ENCODE measurements around the gene TMEM171. TPM values are rescaled to one million over a fixed set of nuclear protein-coding genes. Genes with fewer than 3 reads are reported as not detected.

TMEM171 gene
- polyA plus RNA-seq, 1 donor (not counting 4 experiments of a cell fraction or from before 2014, with no cell fraction given): 8.7 TPM

DNA sequence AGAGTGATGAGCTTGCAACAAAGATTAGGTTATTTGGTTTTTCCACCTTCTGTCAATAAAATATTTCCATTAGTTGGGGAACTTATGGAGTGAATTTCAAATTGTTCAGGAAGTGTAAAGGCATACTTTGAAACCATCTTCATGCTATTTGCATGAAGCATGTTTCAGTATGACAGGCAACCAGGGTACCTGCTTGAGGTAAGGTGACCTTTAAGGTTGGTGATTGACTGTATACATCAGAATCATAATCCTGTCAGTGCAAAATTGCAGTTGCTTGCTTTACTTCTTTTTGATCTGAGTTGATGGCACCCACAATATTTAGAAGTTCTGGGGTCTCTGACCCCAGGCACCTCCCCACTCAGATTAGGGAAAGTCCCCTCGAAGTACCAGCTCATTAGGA lies 26.0 kb upstream of the TMEM171 start:
- Histone ChIP-seq H3K27me3 (ENCODE audit: control insufficient read depth, extremely low read depth, insufficient read depth, low read length) (no peaks in the 10 kb centered on the region), H3K27ac (ENCODE audit: control insufficient read depth, insufficient read depth, low read length) (no peak overlapping the region), H2AFZ (ENCODE audit: control insufficient read depth, low read length) (no peak overlapping the region), H3K36me3 (ENCODE audit: control insufficient read depth in 2 of 2, extremely low read depth in 1 of 2, insufficient read depth in 2 of 2, low read length in 2 of 2) (no peaks in the 10 kb centered on the region), H3K4me2 (ENCODE audit: control insufficient read depth, extremely low read depth, insufficient read depth, low read depth, low read length) (peak overlapping the region; percentile 35), H3K4me1 (ENCODE audit: control insufficient read depth, extremely low read depth, insufficient read depth, low read length) (peaks cover 10% of the 10 kb centered on the region), H3K9me1 (ENCODE audit: control insufficient read depth, extremely low read depth, insufficient read depth, low read length) (peaks cover 2% of the 10 kb centered on the region), H3K9me3 (ENCODE audit: control insufficient read depth, low read depth, low read length) (no peaks in the 10 kb centered on the region), H3K79me2 (ENCODE audit: control insufficient read depth, insufficient read depth, low read length) (no peaks in the 10 kb centered on the region), H3K4me3 (ENCODE audit: control insufficient read depth in 2 of 3, extremely low read depth in 1 of 3, insufficient read depth in 2 of 3, low read depth in 1 of 3, low read length in 3 of 3) (no peak overlapping the region), H4K20me1 (ENCODE audit: control insufficient read depth, extremely low read depth, insufficient read depth, low read length) (no peaks in the 10 kb centered on the region), H3K9ac (ENCODE audit: control insufficient read depth, extremely low read depth, insufficient read depth, low read length) (no peak overlapping the region)
- FAIRE-seq (peak; percentile 57), DNase-seq (ENCODE audit: low read depth, low spot score) (no peak)
- no peak for TF ChIP-seq CTCF (optimal IDR thresholded peaks at IDR 0.05 in 1 of 3, IDR thresholded peaks at IDR 0.05 in 1 of 3, conservative IDR thresholded peaks at IDR 0.05 in 1 of 3; ENCODE audit: extremely low read depth in 1 of 3, insufficient read depth in 2 of 3, low read length in 3 of 3)
- TF ChIP-seq EZH2 (IDR thresholded peaks at IDR 0.05; ENCODE audit: low read length): no peak
- dilution Hi-C loops (cut with MboI; ENCODE audit: extremely low pct_ligation_motif_present, low sequenced_read_pairs): no loop called here

DNA sequence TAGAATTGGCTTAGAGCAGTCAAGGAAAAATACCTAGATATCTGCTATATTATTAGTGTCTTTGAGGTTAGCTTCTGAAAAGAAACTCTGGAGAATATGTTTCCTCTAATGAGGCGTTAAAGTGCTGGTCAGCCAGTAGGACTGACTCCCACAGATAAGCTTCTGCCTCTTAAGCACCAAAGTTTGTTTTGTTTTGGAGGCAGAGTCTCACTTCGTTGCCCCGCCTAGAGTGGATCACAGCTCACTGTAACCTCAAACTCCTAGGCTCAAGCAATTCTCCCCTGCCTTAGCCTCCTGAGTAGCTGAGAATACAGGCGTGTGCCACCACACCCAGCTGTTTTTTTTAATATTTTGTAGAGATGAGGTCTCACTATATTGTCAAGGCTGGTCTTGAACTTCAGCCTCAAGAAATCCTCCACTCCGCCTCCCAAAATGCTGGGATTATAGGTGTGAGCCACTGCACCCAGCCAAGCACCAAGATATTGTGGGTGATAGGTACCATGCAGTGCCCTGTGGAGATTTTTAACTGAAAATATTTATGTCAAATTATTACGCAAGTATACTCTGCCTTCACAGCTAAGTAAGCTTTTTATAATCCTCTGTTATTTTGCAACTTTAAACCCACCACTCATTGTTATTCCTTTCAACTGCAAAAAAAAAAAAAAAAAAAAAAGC lies 24.7 kb upstream of the TMEM171 start:
- no peak overlapping the region for H3K4me3 ChIP-seq (ENCODE audit: control insufficient read depth in 2 of 3, extremely low read depth in 1 of 3, insufficient read depth in 2 of 3, low read depth in 1 of 3, low read length in 3 of 3)
- no peaks in the 10 kb centered on the region for H3K79me2 ChIP-seq (ENCODE audit: control insufficient read depth, insufficient read depth, low read length)
- H3K9ac ChIP-seq (ENCODE audit: control insufficient read depth, extremely low read depth, insufficient read depth, low read length): no peak overlapping the region
- no peaks in the 10 kb centered on the region for H3K9me3 ChIP-seq (ENCODE audit: control insufficient read depth, low read depth, low read length)
- no peak overlapping the region for H3K4me2 ChIP-seq (ENCODE audit: control insufficient read depth, extremely low read depth, insufficient read depth, low read depth, low read length)
- dilution Hi-C loops (cut with MboI; ENCODE audit: extremely low pct_ligation_motif_present, low sequenced_read_pairs): no loop called here
- H2AFZ ChIP-seq (ENCODE audit: control insufficient read depth, low read length): no peak overlapping the region
- H3K9me1 ChIP-seq (ENCODE audit: control insufficient read depth, extremely low read depth, insufficient read depth, low read length): peaks cover 2% of the 10 kb centered on the region
- DNase-seq (ENCODE audit: low read depth, low spot score) (no peak), FAIRE-seq (no peak)
- TF ChIP-seq EZH2 (IDR thresholded peaks at IDR 0.05; ENCODE audit: low read length) (no peak), CTCF (optimal IDR thresholded peaks at IDR 0.05 in 1 of 3, IDR thresholded peaks at IDR 0.05 in 1 of 3, conservative IDR thresholded peaks at IDR 0.05 in 1 of 3; ENCODE audit: extremely low read depth in 1 of 3, insufficient read depth in 2 of 3, low read length in 3 of 3) (no peak)
- H3K4me1 ChIP-seq (ENCODE audit: control insufficient read depth, extremely low read depth, insufficient read depth, low read length): peaks cover 10% of the 10 kb centered on the region
- H3K27ac ChIP-seq (ENCODE audit: control insufficient read depth, insufficient read depth, low read length): no peak overlapping the region
- H4K20me1 ChIP-seq (ENCODE audit: control insufficient read depth, extremely low read depth, insufficient read depth, low read length): no peaks in the 10 kb centered on the region
- H3K27me3 ChIP-seq (ENCODE audit: control insufficient read depth, extremely low read depth, insufficient read depth, low read length): no peaks in the 10 kb centered on the region
- no peaks in the 10 kb centered on the region for H3K36me3 ChIP-seq (ENCODE audit: control insufficient read depth in 2 of 2, extremely low read depth in 1 of 2, insufficient read depth in 2 of 2, low read length in 2 of 2)

Measured in keratinocyte (primary cell).